GM19438 (cell line): ENCODE measurements around the gene NUDT16L1.

Experiments used
- ATAC-seq: cut with Tn5 transposase; IDR thresholded peaks from one replicate; pipeline ENCODE4 v1.9.1; 2021; ENCODE audit warnings: low read depth; ENCODE audit not compliant: unreplicated experiment

Gene NUDT16L1

DNA sequence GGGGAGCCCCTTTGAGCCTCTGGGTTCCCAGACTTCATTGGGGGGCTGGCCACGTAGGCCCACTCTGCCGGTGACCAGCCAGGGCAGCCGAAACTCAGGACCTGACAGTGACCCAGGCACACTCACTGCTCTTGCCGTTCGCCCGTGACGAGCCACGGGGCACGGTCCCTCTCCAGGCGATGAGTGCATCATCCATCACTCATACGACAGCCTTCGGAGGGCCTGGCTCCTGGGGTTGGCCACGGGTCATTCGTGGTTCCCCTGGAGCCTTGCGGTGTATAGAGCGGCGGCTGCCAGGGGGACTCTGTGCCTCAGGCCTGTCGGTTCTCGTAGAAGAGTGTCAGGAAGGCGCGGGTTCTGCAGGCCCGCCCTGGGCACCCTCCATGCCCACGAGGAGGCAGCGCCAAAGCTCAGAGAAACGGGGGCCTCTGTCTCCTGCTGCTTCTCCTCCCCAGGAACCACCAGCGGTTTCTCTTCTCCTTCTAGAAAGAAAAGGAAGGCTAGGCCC is 11.2 kb upstream of the NUDT16L1 start:
- no peak for ATAC-seq

DNA sequence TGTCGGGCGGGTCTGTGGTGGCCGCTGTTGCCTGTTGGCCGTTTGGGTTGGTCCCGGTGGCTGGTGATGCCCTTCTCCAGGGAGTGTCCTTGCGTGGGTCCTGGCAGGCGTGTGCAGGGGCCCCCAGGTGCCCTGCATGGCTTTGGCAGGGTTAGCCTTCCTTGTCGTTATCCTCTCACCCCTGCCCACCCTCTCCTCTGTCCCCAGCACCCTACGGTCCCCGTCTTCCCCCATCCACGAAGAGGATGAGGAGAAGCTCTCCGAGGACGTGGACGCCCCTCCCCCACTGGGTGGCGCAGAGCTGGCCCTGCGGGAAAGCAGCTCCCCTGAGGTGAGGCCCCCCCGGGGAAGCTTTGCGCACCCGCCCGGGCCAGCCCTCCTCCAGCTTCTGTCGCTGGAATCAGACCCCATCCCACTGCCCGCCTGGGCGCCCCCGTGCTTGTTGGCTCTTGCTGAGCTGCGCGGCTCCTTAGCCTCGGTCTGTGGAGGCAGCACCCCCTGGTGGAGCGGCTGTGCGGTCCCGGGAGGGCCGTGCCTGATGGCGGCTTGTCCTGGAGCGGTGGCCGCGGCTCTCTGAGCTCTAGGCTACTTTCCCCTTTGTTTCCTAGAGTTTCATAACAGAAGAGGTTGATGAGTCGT is 10.6 kb upstream of the NUDT16L1 start:
- ATAC-seq: no peak

DNA sequence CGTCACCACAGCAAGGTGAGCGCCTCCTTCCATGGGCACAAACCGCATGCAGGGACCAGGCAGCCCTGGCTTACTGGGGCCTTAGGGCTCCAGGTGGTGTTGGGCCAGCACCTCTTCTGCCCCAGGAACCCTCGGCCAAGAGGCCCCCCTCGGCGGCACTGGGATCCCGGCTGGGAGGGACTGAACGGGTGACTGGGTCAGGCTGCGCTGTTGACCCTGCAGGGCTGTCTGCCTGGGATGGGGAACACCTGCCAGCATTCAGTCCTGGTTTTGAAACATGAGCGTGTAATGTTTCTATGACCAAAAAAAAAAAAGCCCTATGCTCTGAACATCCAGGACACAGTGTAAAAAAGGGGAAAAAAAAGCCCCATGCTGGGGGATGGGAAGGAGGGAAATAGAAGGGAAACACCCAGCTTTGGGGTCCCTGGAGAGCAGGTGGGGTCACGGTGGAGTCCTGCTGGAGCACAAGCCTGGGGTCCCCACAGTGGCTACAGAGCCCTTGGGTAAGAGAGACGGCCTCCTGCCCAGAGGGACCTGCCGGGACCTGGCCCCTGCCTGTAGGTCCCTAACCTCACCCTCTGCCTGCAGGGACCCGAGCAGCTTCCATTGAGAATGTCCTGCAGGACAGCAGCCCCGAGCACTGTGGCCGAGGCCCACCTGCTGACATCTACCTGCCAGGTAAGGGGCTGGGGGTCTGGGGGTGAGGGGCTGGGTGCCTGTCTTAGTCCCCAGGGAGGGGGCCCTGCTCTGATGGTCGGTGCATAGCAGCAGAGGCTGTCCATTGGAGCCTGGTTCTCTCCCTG is 9.9 kb upstream of the NUDT16L1 start:
- ATAC-seq: no peak

DNA sequence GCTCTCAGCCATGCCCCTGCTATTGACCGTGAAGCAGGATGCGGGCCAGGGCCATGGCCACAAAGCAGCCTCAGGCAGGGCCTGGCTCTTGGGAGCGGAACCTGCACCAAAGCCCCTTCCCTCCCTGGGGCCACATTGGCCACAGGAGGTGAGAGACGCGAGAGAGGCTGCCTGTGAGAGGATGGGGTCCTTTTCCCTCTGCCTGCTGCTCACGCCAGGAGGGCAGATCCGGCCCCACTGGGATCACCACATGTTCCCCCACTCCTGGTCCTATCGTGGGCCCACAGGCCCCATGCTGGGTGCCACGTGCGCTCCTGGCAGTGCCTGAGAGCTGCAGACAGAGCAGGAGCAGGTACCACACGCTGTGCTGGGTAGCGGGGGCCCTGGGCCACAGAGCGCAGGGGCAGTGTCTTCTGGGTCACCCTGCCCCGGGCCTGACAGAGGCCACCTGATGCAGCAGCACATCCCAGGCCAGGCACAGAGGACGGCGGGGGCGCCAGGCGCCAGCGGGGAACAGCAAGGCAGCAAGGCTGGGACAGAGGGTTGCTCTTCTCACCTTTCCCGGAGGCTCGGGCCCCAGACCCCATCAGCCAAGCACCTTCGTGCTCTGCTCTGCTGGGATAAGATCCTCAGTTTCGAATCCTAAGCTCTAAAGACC is 9.2 kb upstream of the NUDT16L1 start:
- ATAC-seq: no peak

DNA sequence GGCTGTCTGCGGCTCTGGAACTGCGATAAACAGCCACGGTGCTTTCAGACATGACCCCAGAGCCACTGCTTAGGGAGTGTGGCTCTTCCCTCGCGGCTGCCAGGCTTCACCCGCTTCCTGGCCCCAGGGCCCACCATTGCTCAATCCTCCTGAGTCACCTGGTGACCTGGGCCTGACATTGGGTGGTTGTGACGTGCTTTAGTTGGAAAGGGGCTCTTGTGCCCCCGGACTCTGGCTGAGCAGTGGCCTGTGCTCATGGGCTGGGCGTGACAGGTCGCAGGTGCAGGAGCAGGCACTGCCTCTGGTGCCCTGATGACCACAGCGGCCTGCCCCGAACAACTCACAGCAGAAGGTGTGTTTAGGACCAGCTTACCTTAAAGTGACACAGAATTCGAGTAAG is 8.6 kb upstream of the NUDT16L1 start:
- no peak for ATAC-seq

DNA sequence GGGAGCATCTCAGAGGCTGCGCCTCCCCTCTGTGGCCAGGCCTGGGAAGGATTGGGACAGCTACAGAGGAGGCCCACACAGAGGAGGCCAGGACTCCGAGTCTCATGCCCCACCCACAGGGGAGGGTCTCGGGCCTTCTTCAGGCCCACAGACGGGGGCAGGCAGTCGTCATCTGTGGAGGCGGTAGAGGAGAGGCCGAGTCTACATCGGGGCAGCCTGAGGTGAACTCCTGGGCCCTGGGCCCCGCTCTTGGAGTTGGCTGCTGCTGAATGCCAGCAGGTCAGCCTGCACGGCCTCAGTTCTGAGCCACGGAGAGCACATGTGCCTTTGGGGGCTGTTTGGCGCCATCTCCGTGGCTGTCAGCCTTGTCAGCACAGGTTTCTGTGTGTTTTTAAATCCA is 8.1 kb upstream of the NUDT16L1 start:
- ATAC-seq: no peak

DNA sequence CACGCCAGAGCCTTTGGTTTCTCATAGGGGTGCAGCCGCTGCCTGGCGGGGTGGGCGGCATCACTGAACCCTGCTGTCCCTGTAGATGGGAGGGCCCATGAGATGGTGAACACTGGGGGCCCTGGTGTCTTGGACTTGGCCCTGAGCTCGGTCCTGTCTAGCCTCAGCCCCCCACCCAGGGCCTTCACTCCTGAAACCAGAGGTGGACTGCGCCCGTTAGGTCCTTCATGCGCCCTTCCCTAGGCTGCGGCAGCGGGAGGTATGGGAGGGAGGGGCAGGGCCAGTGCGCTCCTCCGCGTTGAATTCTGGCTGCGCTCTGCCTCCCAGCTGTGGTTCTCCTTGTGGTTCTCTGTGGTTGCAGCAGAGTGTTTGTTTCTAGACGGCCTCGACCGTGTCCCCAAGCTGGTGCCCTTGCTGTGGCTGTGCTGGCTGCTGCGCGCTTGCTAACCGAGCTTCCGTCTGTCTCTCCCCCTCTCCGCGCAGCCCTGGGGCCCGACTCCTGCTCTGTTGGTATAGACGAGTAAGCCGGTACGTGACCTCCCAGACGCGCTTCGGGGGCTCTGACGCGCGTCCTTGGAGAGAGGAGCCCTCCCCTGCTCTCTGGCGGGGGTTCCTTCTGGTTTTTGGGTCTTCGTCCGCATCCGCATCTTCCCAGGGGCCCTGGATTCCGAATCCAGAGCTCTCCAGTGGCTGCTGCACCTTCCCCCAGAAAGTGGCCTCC is 7.4 kb upstream of the NUDT16L1 start:
- ATAC-seq: no peak

DNA sequence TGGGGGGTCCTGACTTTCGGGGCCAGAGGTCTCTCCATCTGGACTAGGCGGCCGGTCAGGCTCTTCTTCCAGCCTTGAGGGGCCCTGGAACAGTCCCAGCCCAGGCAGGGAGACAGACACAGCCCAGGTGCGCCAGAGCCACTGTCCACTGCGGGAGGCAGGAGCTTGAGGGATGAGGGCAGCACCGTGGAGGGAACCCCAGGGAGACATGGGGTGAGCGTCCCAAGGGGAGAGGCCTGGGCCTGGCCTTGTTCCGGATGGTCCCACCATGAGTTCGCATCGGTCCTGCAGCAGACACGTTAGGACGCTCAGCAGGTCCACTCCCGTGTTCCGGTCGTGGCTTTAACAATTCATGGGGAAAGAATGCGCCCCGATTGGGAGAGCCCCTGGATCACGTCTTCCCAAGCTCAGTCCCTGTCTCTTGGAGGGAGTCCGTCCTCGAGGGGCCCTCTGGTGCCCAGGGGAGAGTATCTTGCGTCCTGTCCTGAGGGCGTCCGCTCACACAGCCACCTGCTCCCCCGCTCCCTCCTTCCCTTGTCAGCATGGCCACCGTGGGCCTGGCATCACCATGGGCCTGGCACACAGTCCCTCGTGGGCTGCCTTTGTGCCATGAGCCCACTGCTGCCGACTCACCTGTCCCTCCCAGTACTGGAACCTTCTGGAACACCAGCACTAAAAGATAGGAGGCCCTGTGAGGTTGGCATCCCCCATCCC is 6.7 kb upstream of the NUDT16L1 start:
- no peak for ATAC-seq

DNA sequence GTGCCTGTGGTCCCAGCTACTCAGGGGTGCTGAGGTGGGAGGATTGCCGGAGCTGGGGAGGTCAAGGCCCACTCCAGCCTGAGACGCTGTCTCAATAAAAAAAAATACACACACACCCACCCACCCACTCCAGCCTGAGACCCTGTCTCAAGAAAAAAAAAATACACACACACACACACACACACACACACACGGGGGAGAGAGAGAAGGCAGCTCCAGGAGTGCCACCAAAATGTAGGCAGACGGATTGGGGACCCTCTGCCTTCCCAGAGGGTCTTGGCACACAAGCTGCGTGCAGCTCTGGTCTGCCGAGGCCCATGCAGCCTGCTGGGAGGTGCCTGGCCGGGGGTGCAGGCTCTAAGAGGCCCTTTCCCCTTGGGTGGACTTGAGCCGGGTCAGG is 5.9 kb upstream of the NUDT16L1 start:
- ATAC-seq: no peak

DNA sequence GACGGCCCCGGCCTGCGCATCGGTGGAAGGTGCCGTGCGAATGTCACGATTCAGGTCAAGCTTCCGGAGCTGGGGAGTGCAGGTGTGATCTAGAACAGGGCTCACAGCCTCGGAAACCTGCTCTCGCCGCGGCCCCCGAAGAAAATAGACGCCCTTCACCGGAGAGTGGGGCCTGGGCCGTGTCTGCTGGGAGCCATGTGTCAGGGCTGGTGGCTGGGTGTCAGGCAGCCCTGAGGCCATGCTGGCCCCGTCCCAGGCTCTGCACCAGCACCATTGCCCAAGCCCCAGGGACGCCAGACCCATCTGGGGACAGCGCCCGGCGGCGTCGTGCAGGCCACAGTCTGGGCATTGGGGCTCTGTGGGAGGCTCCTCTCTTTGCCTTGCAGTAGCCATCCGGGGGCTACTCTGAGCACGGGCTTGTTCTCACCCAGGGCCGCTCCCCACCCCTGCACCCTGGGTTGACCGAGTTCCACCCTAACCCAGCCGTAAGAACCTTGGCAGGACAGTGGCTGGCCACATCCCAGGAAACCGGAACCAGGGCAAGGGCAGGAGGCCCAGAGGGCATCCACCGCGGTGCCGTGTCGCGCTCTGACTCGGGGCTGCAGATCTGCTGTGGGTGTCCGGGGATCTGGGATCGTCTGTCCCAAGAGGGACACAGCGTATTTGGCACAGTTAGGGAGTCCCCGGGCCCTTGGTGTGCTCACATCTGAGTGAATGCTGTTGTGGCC is 5.3 kb upstream of the NUDT16L1 start:
- no peak for ATAC-seq

DNA sequence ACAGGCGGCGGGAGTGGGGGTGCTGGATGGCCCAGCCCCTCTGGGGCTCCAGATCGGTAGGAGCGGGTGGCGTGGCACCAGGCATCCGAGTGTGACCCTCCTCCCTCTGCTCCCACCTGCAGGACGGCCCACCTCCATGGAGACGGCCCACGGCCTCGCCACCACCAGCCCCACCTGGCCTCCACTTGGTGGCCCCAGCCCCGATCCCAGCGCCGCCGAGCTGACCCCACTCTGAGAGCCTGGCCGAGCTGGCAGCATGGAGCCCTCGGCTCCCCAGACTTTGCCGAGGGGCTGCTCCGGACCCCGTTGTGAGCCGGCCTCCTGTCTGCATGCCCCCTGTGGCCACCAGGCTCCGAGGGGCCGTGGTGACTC is 4.7 kb upstream of the NUDT16L1 start:
- no peak for ATAC-seq

DNA sequence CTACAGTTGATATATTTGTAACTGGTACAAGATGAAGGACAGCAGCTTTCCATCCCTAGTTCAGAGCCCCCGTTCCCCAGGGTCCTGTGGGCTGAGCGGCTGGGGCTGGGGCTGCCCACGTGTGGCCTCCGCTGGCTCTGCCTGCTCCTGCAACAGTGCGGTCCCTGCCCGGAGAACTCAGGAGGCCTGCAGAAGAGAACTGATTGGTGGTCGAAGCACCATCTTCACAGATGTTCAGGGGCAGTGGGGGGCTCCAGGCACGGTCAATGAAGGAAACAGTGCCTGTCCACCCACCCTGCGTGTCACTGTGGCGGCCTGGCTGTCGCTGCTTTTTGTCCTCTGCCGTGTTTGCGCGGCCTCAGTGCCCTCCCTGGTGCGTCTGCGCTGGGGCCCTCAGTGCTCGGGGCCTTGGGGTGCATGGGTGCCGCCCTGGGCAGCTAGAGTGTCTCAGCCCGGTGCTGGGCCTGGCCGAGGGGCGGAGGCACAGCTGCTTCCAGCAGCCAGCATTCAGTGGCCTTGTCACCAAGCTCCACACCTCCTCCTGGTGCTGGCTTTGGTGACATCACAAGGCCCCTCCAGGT is 4.2 kb upstream of the NUDT16L1 start:
- ATAC-seq: no peak

DNA sequence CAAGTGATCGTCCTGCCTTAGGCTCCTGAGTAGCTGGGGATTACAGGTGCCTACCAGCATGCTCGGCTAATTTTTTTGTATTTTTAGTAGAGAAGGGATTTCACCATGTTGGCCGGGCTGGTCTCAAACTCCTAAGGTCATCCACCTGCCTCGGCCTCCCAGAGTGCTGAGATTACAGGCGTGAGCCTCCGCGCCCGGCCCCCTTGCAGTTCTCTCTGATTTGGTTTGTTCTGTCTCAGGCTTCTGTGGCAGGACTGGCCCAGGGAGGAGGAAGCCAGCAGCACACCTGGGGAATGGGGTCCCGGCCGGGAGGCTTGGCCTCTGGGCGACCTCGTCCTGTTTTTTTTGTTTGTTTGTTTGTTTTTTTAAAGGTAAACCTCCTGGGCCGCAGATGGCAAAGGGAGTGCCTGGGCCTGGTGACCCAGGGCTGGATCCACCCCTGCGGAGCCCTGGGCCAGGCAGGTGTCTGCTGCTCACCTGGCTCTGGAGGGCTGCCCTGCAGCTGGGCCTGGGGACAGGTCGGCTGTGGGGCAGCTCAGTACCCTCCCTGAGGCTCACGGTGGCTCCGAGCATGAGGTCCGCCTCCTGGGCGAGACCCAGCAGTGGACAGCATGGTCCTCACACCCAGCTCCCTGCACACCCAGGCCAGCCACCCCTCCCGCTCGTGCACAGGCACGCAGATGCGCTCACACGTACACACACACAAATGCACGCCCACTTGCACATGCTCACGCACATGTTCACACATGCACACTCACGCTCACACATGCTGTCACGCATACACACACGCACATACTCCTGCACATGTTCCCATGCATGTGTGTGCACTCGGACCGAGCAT is 3.3 kb upstream of the NUDT16L1 start:
- ATAC-seq: no peak

DNA sequence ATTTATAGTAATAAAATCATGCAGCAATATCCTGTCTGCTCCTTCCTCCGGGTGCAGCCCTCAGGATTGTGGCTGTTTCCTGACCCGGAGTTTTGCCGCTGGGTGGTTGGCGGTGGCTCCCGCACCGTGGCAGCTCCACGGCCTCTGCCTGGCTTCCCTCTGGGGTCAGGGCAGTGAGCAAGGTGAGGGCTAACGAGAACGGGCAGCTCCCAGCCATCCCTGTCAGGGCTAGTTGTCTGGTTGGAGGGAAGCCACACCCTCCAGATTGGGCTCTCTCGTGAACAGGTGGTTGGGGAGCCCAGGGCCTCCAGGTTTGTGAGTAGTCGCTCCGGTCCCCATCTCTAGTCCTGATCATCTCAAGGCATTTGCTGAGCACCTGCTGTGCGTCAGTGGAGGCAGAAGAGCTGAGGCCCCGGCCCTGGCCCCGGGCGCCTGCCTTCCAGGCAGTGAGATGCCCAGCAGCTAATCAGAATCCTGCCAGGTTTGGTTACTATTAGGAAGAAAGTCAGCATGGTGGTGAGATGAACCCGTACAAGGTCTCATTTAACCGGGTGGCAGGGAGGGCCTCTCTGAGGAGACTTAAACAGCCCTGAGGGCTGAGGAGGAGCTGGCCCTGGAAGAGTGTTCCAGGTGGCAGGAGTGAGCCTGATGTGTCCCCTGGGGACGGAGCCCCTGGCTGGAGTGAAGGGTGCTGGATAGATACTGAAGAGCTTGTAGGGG is 2.3 kb upstream of the NUDT16L1 start:
- ATAC-seq: no peak

DNA sequence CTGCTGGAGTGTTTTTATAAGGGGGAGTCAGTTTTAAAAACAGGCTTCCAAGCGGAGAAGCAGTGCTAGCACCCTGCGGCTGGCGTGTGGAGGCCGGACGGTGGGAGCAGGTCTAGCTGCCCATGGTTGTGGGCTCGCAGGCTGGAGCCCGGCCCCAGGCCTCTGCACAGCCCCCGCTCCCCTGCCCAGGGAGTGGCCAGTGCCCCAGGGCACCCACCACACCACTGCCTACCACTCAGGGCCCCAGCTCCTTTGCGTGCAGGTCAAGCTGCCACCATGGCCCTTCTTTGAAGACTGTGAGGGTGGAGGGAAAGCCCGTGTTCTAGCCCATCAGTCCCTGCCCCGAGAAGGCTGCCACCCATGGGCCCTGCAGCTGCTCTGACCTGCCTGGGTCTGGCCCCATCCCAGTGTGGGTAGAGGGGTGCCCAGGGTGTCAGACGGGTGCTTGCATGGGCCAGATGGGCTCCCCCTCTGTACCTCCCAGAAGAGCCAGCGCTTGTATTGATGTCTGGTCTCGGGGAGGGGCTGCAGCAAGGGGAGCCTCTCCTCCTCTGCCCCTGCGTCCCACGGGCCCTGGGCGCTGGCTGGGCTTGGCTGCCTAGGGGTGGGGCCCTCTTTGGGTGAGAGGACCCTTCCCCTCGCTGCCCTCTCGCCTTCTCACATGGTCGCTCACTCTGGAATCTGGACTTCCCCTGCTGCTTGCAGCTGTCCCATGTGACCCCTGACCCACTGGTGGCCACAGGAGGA is 1.5 kb upstream of the NUDT16L1 start:
- ATAC-seq: no peak

DNA sequence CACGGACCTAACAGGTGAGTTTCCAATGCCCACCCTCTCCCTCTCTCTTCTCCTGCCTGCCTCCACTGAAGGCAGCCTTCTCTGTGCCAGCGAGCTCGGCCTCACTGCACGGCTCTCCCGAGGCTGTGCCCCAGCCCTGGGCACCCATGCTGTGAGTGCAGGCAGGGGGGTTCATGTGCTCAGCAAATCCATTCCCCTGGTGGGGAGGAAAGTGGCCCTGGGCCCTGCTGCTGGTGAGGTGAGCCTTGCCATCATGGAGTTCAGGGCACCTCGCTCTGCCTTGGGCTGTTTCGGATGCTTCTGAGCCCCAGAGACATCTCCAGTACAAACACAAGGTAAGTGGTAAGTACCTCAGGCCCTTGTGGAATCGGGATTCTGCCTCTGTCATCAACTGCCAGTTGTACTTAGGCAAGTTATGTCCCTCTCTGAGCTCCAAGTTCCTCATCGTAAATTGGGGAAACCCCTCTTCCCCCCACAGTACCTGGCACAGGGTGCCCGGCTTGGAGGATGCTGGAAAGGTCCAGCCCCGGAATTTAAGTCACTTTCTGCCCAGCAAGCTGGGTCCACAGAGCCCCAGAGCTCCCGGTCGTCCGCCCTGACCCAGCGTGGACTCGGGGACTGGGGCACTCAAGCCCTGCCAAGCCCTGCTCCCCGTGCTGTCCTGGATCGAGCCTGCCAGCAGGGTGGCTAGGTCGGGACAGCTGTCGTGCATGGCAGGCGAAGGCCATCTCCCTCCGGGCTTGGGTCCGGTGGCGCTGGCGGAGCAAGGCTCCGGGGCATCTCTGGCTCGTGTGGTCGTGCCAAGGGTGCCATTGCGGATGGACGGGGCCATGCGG is 684 bp upstream of the NUDT16L1 start:
- peak; percentile 13 for ATAC-seq
